GM21619 (cell line): ENCODE measurements around the gene PLCB1.
"Not testable (repeated sequence)": the region's sequence is repeated elsewhere in the genome, so short reads cannot be mapped to it uniquely, and the experiment has no call there.

Experiments used
- ATAC-seq: cut with Tn5 transposase; IDR thresholded peaks from one replicate; pipeline ENCODE4 v1.9.1; 2021; ENCODE audit not compliant: unreplicated experiment

Gene PLCB1

DNA sequence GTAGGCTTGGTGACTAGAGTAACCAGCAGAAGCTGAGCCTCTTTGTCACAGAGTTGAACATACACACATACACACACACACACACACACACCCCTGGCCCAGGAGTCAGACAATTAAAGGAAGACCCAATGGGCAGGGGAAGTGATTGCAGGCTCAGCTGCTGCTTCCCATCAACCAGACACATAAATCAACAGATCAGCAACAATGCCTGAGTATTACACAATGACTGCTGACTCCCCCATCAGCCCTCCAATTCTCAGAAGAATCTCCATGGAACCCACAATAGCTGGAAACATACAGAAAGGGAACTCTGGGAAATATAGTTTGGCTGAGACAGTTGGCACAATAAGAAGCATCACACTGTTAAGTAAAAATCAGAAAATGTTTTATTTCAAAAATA lies 666.4 kb downstream of the PLCB1 start:
- ATAC-seq, result no peak

DNA sequence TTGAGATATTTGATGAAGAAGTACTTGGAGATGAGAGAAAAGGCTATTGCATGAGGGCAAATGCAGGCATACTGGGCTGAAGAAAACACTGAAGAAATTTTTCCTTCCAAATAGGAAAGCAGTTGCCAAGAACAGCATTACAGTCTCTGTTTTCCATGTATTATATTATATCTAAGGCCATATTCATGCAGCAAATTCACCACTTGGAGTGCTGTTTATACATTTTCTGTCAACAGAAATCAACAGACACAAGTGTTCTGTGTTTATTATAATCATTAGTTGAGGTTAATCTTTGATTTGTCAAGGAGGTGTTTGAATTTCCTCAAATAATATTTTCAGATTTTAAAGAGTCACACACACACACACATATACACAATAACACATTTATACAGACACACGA lies 668.0 kb downstream of the PLCB1 start:
- ATAC-seq, result no peak

DNA sequence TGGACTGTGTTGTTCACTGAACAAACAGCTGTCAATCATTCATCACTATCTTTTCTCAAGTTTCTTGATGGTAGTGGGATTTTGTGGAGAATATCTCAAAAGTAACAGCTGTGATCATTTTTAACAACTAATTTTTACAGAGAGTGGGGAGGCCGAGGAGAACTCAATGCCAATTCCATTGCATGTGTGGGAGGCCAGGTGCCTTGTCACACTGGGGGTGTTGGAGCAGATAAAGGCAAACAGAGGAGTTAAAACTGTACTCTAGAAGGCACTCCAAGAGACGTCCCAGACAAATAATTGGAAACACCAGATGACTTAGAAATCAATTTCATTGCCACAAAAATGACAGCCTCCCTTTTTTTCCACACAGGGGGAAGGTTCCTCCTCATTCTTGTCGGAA lies 669.6 kb downstream of the PLCB1 start:
- ATAC-seq, result no peak

DNA sequence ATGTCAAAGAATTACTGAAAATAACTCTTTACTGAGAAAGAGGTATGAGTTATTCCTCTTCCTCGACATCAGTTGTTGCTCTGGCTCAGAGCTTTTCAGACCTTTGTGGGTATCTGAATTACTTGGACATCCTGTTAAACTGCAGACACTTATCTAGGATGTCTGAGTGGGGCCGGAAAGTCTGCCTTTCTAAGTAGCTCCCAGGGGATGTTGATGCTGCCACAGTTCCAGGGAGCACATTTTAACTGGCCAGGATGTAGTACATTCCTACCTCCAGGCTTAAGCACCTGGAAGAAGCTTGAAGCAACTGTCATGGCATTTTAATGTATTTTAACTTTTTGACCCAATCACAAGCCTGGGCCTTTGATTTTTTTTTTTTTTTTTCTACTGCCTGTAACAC lies 671.0 kb downstream of the PLCB1 start:
- no peak for ATAC-seq

DNA sequence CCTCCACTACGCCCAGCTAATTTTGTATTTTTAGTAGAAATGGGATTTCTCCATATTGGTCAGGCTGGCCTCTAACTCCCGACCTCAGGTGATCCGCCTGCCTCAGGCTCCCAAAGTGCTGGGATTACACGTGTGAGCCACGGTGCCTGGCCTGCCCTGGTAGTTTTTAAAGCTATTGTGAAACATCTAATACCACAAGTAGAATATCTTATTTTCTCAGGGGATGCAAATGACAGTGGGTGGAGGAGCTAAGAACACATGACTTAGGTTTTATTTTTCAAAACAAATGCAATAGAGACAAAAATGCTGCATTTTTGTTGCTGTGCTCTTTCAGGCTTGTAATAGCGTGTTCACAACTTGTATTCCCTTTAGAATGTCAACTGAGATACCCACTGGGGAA lies 671.9 kb downstream of the PLCB1 start:
- ATAC-seq, result no peak

DNA sequence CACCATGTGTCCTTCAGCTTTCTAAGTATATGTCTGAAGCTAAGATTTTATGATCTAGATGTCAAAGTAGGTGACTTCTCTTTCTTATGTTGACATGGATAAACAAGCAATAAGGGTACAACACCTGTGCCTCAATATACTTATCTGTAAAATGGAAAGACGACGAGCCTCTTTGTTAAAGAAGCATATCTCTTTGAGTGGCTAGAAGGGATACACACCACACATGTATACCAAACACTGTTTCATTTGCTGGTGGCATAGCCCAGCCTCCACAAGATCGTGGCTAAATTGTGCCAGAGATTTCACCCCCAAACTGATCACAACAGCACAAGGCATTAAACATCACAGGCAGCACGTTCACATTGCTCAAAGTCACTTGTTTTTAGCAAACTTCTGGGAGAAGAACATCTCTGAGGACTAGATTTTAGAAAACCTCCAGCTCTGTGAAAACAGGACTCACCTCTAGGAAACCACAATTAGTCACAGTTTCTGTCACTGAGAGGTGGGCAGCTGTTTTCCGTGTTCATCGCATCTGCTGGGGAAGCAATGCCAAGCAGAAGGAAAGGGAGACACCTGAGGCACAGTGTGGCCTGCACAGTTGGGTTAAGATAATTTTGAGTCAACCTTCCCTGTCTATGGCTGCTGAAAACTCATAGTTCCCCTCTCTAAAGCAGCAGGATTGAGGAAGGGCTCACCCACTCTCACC lies 673.8 kb downstream of the PLCB1 start:
- no peak for ATAC-seq

DNA sequence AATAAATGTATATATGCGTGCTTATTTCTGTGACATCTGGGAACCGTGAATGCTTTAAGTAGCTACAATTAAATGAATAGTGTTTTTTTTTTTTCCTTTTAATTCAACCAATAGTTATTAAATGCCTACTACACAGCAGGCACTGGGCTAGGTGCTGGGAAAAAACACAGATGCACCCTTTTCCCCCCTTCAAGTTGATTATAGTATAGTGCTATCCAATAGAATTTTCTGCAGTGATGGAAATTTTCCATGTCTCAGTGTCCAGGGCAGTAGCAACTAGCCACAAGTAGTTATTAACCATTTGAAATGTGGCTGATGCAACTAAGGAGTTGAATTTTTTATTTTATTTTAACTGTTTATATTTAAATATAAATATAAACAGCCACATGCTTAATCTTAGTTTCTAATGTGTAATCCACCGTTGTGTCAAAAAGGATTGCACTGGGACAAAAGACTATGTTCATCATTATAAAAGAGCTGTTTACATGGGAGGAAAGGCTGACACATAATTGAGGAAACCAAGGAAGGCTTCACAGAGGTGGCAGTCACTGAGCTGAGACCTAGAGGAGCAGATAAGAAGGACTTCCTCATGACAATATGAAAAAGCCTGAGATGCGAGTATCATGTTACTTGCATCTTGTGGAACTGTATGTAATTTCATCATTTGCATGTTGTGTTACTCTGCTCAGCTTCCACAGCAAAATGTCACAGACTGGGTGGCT lies 675.6 kb downstream of the PLCB1 start:
- ATAC-seq, result no peak

DNA sequence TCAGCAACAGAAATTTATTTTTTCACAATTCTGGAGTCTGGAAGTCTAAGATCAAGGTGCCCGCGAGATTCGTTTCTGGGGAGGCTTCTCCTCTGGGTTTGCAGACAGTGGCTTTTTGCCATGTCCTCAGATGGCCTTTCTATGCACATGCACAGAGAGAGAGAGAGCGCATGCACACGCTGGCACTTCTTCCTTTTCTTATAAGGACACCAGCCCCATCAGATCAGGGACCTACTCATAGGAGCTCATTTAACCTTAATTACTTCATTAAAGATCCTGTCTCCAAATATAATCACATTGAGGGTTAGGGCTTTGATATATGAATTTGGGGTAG lies 676.1 kb downstream of the PLCB1 start:
- ATAC-seq, result no peak

DNA sequence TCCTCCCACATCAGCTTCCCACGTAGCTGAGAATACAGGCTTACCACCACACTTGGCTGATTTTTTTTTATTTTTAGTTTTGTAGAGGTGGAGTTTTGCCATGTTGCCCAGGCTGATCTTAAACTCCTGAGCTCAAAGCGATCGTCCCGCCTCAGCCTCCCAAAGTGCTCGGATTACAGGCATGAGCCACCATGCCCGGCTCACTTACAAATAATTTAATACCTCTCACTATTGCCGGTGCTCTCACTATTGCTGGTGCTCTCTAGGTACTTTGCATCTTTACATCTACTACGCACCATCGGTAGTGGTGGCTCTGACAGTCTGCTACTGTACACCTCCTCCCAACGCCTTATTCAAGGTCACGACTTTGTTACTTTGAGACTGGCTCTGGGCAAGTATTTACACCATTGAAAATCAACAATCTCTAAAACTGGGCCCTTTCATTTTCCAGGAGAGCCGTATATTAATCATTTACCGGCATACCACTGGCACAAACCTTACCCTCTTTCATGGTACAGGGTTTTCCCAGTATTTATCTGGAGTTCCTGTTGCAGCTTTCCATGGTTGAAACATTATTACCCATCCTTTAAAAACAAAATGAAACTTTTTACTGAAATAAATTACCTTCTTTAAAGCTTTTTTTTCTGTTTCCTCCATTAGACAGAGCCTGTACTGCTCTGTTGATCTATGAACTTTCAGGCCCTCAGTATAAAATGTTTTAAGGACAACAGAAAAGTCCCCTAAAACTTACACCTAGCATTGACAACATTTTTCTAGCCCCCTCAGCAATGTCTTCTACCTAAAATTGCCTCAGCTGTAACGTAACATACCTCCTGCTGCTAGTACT lies 677.3 kb downstream of the PLCB1 start:
- no peak for ATAC-seq

DNA sequence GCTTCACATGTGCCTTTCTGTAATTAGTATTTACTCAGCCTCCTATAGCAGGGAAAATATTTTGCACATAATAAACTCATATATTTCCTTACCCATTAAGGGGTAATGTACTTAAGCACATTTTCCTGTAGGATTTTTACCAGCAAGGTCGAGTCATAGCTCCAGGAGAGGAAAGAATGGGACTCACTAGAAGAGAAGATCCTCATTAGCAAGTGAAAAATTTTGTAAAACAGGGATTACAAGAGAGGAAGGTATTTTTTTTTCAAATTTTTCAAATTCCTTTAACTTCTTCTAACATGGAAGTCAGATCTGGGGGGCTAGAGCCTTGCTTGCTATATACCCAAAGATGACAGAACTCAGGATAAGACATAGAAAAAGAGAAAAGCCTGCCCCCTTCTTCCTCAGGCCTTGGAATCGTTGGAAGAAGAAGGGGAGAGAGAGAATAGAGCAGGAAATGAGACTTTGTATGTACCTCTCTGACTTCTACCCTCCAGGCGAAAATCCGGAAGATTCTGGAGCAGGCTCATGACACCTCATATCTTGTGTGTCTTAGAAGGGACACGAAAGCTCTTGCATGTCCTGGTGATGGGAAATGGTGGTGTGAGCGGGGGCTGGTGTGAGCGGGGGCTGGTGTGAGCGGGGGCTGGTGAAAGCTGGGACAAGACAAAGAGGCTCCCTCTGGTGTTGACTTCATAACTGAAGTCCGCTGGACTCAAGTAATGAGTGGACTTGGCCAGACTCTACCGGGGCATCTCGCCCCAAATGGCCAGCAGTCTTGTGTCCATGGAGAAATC lies 679.9 kb downstream of the PLCB1 start:
- ATAC-seq, result no peak

DNA sequence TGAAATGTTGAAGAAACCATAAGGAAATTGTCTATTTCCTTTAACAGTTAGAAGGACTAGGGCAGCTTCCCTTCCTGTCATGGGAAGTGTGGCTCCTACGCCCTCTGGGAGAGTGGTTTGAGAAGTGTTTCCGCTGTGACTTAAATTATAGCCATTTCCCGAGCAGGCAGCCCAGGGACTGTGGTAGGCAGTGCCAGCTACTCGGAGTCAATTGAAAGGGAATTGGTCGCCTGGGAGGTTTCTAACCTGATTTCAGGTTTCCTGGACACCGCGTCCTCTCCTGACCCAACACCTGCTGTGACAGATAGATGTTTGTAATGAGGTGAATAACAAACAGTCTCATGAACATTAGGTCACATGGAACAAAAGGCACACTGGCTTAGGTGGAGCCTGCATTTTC lies 680.8 kb downstream of the PLCB1 start:
- no peak for ATAC-seq

DNA sequence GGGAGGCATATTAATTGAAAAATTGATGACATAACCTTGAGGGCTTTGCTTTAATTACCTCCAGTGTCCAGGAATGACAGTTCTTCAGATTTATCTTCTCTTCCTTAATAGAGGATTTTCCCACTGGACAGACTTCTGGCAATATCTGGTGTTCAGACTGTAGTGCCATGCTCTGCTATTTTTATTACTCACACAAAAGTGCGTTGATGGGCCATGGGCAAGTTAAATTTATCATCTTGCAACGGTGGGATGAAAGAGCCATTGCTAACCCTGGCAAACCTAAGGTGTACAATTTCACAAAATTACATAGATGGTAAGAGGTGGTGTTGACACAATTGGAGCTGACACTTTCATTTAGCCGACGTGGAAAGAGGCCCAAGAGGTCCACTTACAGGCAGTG lies 683.1 kb downstream of the PLCB1 start:
- no peak for ATAC-seq

DNA sequence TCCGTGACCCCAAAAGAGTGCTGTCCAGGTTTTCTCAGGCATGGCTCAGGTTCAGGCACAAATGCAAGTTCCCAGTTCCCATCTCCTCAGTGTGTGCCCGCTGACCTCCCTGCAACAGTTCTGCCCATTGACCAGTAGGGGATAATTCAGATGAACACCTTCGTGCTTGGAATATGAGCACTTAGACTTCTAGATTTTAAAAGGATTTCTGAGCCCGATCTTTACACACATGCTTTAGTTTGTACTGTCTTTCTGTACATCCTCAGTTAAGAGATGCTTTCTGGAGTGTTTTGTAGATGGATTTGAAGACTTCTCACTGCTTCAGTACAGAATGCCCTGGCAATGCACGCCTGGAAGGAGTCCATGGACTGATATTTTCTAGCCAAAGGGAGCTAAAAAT lies 697.2 kb downstream of the PLCB1 start:
- no peak for ATAC-seq

DNA sequence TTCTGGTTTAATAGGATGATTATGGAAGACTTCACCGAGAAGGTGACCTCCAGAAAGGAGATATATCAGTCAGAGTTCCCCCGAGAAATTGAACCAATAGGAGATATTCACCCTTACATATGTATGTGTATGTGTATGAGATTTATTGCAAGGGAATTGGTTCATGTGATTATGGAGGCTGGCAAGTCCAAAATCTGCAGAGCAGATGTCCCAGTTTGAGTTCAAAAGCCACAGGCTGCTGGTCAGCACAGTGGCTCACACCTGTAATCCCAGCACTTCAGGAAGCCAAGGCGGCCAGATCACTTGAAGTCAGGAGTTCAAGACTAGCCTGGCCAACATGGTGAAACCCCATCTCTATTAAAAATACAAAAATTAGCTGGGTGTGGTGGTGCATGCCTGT lies 702.2 kb downstream of the PLCB1 start:
- not testable (repeated sequence) for ATAC-seq

DNA sequence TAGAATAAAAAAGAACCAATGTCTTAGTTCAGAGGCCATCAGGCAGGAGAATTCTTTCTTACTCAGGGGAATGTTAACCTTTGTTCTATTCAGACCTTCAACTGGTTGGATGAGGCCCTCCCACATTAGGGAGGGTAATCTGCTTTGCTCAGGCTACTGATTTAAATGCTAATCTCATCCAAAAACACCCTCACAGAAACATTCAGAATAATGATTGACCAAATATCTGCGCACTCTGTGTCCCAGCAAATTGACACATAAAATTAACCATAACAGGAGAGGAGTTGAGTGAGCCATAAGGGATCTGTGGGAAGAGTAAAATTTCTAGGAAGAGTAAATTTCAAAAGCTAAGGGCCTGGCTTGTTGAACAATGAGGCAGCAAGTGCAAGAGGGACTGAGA lies 702.8 kb downstream of the PLCB1 start:
- ATAC-seq, result no peak

DNA sequence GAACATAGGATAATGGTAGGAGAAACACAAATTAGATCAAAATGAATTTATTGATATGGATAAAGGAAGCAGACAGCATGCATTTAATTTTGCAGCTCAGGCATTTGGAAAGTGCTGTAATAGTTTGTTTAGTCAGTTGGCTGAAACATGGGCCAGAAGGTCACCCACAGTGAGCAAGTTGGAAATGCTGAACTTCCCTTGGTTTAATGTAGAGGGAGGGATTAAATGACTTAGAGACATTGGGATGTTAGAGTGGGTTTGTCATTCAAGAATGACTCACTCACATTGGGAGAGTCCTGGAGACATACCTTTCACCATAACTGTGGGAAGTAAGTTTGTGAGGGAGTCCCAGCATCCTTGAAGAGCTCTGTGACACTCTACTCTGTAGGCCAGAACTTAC lies 705.3 kb downstream of the PLCB1 start:
- no peak for ATAC-seq

DNA sequence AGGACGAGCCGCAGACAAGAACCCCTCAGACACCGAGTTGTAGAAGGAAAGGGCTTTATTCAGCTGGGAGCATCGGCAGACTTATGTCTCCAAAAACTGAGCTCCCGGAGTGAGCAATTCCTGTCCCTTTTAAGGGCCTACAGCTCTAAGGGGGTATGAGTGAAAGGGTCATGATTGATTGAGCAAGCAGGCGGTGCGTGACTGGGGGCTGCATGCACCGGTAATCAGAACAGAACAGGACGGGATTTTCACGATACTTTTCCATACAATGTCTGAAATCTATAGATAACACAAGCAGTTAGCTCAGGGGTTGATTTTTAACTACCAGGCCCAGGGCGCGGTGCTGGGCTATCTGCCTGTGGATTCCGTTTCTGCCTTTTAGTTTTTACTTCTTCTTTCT lies 710.5 kb downstream of the PLCB1 start:
- ATAC-seq, result no peak

DNA sequence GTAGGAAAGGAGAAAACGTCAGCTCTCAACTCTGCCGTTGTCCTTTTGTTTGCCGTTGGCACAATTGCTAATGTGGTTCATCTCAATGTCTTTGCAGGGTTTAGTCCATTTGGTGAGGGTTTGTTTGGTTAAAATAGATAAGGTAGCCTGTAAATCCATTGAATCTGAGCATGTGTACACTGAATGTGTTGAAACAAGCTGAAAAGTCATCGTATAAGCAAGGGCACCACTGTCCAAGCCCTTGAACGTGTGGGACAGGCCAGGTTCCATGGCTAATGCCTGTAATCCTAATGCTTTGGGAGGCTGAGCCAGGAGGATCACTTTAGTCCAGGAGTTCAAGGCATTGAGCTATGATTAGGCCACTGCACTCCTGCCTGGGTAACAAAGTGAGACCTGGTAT lies 712.1 kb downstream of the PLCB1 start:
- no peak for ATAC-seq

DNA sequence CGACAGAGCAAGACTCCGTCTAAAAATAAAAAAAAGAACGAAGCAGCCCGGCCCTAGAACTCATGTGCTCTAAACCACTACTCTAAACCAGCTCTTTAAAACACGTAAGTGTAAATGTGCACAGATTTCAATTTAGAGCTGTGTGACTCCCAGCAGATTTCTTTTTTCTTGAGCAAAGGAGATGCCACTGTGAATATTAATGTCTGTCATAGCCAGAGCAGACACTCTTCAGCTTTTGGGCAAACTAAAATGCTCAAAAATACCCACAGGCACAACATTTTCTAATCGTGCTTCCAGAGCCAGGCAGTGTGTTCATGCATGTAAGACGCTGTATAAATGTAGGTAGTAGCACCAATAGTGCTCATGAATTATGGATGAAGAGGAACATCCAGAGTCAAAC lies 717.9 kb downstream of the PLCB1 start:
- no peak for ATAC-seq

DNA sequence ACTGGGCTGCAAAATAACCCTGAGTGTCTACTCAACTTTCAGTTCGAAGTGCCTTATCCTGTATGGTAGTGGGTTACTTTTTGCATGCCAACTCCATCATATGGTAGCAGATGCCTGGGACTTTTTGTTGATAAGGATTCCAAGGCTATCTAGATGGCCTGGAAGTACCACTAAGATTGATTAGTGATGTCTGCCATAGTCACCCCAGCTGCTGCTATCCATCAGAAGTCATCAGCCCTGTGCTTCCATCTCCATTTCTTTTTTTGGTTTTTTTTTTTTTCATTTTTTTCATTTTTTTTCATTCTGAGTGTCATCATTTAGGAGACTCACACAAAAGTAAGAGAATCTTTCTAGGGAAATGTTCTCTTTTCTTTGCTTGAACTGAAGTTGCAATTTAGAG lies 719.4 kb downstream of the PLCB1 start:
- ATAC-seq, result no peak

DNA sequence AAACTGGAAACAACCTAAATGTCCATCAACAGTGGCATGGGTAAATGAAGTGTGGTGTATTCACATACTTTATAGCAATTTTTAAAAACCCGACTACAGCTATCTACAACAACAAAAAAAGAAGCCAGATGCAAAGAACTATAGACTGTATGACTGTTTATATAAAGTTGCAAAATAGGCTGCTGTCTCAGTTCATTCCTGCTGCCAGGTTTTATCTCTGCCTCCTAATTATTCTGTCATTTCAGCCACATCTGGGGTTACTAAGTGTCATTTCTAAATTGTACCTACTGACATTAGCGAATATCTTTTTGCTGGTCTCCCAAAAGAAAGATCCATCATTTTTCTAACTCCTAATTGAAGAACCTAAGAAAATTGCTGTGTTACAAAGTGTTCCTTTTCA lies 719.9 kb downstream of the PLCB1 start:
- ATAC-seq, result not testable (repeated sequence)
